K562 (cell line): ENCODE results near the gene SNX15. TPM values are rescaled to one million over a fixed set of nuclear protein-coding genes. Genes with fewer than 3 reads are reported as not detected.

Experiments used
- ATF7 ChIP-seq: fragments of 450-650 bp; IDR thresholded peaks from 2 replicates; pipeline ENCODE4 v1.7.1; 2014; ENCODE audit warnings: mild to moderate bottlenecking, moderate library complexity
- CHD4 ChIP-seq: fragments of 200-600 bp; sonication (generic); IDR thresholded peaks from 3 replicates; pipeline ENCODE4 v1.6.1; 2012; ENCODE audit warnings: low read depth, mild to moderate bottlenecking, mixed read lengths, low read length, inconsistent platforms; ENCODE audit not compliant: insufficient read depth, insufficient replicate concordance, poor library complexity, severe bottlenecking
- FOXA3 ChIP-seq, 2 experiments: fragments of 450-650 bp in 1 of 2; sonication (generic) in 1 of 2; formaldehyde crosslinking; IDR thresholded peaks in 1 of 2; conservative IDR thresholded peaks in 1 of 2; 2 replicates each; pipeline versions ENCODE4 v1.4.0 to v1.8.0; 2020 to 2022; ENCODE audit warnings: mild to moderate bottlenecking in 2 of 2, missing genetic modification reagents in 1 of 2
- HCFC1 ChIP-seq: IDR thresholded peaks from 2 replicates; pipeline ENCODE4 v1.6.1; 2012; ENCODE audit warnings: low read depth, low read length, improper control_type of control experiment
- KDM4B ChIP-seq, 2 experiments: fragments of 450-650 bp in 1 of 2; sonication (generic) in 1 of 2; IDR thresholded peaks; 2 replicates each; pipeline ENCODE4 v1.6.1; 2016 to 2017; ENCODE audit warnings: borderline replicate concordance in 2 of 2, antibody characterized with exemption in 1 of 2, low read depth in 1 of 2, mild to moderate bottlenecking in 1 of 2
- L3MBTL2 ChIP-seq: fragments of 450-650 bp; IDR thresholded peaks from 2 replicates; pipeline ENCODE4 v1.6.1; 2016; ENCODE audit warnings: mild to moderate bottlenecking, moderate library complexity
- NONO ChIP-seq, 2 experiments: fragments of 200-400 bp in 1 of 2; fragments of 450-650 bp in 1 of 2; formaldehyde crosslinking in 1 of 2; IDR thresholded peaks; 2 replicates each; pipeline ENCODE4 v1.6.1; 2017; ENCODE audit warnings: low read depth in 2 of 2, mild to moderate bottlenecking in 2 of 2, moderate library complexity in 2 of 2, low read length in 1 of 2
- PRPF4 ChIP-seq: fragments of 200-400 bp; formaldehyde crosslinking; IDR thresholded peaks from one replicate; pipeline ENCODE4 v1.6.1; 2017; ENCODE audit warnings: low read length, low read depth, mild to moderate bottlenecking; ENCODE audit not compliant: insufficient read depth, poor library complexity, severe bottlenecking
- RBM39 ChIP-seq: fragments of 200-400 bp; formaldehyde crosslinking; optimal IDR thresholded peaks from 2 replicates; pipeline ENCODE3; 2018; ENCODE audit warnings: low read depth, low read length
- SAP30 ChIP-seq: fragments of 200-600 bp; sonication (generic); IDR thresholded peaks from 2 replicates; pipeline ENCODE4 v1.6.1; 2012; ENCODE audit warnings: borderline replicate concordance, low read depth, mild to moderate bottlenecking, moderate library complexity, low read length, control low read depth, inconsistent platforms; ENCODE audit not compliant: insufficient read depth, poor library complexity, severe bottlenecking
- SP1 ChIP-seq: sonication (generic); formaldehyde crosslinking; IDR thresholded peaks from 2 replicates; pipeline ENCODE4 v1.8.1; 2022; ENCODE audit warnings: mild to moderate bottlenecking, missing genetic modification reagents
- STAT6 ChIP-seq: sonication (generic); formaldehyde crosslinking; IDR thresholded peaks from 2 replicates; pipeline ENCODE4 v1.8.1; 2023; ENCODE audit warnings: mild to moderate bottlenecking, missing genetic modification reagents
- TAF9B ChIP-seq: fragments of 450-650 bp; IDR thresholded peaks from 2 replicates; pipeline ENCODE4 v1.6.1; 2018; ENCODE audit warnings: mild to moderate bottlenecking; ENCODE audit not compliant: partially characterized antibody
- TCF3 ChIP-seq: sonication (generic); formaldehyde crosslinking; IDR thresholded peaks from 2 replicates; pipeline ENCODE4 v1.4.0; 2020; ENCODE audit warnings: mild to moderate bottlenecking, missing genetic modification reagents
- TFAP4 ChIP-seq: sonication (generic); formaldehyde crosslinking; IDR thresholded peaks from 2 replicates; pipeline ENCODE4 v1.8.0; 2022; ENCODE audit warnings: missing genetic modification reagents, mild to moderate bottlenecking, moderate library complexity, borderline replicate concordance
- ZNF384 ChIP-seq: IDR thresholded peaks from 2 replicates; pipeline ENCODE4 v1.6.1; 2012; ENCODE audit warnings: low read depth, low read length, improper control_type of control experiment
- polyA plus RNA-seq, 8 experiments: library from polyadenylated mRNA; depleted of rRNA in 4 of 8; stranded (reverse) in 5 of 8; unstranded in 3 of 8; fragments of >200 nt; fragmentation: Nextera tagmentation in 2 of 8; fragmentation: Illumina TruSeq in 1 of 8; extraction: Ambion mirVana in 2 of 8; extraction: Trizol in 1 of 8; gene quantifications; 2 replicates each; pipeline versions ENCODE4 v1.2.1 to v1.2.3, GENCODE V29; 2011 to 2014; ENCODE audit warnings: inconsistent platforms in 1 of 8, missing spikeins in 1 of 8
- total RNA-seq, 7 experiments: library from RNA; depleted of rRNA in 6 of 7; stranded (reverse); fragments of >200 nt in 6 of 7; fragmentation: Illumina TruSeq in 2 of 7; extraction: Trizol in 2 of 7; gene quantifications; 2 replicates each; pipeline versions ENCODE4 v1.2.1 to v1.2.3, GENCODE V29; 2011 to 2021; ENCODE audit warnings: low replicate concordance in 1 of 7
- TF ChIP-seq, protein P1 (sequence below): sonication (generic); formaldehyde crosslinking; IDR thresholded peaks from 2 replicates; pipeline ENCODE4 v1.8.0; 2022; ENCODE audit warnings: mild to moderate bottlenecking, missing genetic modification reagents, borderline replicate concordance
- TF ChIP-seq, protein P2 (sequence below): sonication (generic); formaldehyde crosslinking; IDR thresholded peaks from 2 replicates; pipeline ENCODE4 v1.4.0; 2020; ENCODE audit warnings: mild to moderate bottlenecking, missing genetic modification reagents

The SNX15 gene
- total and polyA plus RNA-seq, 9 of the 15 experiments (the other 6 are each of a cell fraction or from before 2014, with no cell fraction given), result 1.8 to 27.8 (median 15.2) TPM

DNA sequence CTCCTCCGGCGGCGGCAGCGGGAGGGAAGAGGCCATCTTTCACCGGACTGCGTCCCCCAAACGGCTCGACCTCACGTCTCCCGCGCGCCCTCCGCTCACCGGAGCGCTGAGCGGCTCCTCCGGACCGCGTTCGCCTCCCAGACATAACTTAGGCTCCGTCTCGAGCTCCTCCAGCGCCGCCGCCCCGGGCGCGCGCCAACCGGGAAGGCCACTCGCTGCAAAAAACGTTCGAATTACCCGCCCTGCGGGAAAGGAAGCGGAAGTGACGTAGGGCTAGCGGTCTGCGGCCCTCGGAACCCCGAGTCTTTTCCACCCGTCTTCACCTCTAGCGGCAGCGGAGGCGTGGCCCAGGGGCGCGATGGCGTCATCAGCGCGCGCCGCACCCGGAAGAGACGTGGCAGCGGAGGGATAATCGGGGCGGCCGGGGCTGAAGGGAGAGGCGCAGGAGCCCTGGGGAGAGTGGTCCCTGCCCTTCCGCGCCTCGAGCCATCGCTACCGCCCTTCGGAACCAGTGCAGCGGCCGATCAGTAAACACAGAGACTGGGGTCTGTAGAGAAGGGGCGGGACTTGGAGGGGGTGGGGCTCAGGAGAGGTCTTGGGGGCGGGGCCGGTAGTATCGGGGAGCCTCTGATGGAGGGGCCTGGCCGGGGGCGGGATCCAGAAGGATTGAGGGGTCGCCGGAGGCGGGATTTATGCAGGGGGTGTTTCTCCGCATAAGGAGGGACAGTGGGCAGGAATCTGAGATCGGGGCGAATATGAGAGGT, 56.8 kb downstream of the SNX15 start, which contains the start of the genes CDCA5 and ZFPL1 (continued):
- TF ChIP-seq TFAP4 (peak; percentile 86), PRPF4 (no peak), ZNF384 (peak; percentile 47; the same call in 1 of the 2 replicates), NONO (IDR thresholded peaks at IDR 0.05; ENCODE audit: low read depth in 2 of 2, low read length in 1 of 2) (peak in 1 of 2 experiments; percentile 58; a peak in 1 of 4 replicates), HCFC1 (peak; percentile 87), STAT6 (CRISPR knock-in tag) (peak; percentile 76), FOXA3 (CRISPR knock-in tag; conservative IDR thresholded peaks at IDR 0.05 in 1 of 2, IDR thresholded peaks at IDR 0.05 in 1 of 2) (no peak), ATF7 (peak; percentile 95), SP1 (peak; percentile 100), L3MBTL2 (peak; percentile 53), TCF3 (peak; percentile 32; the same call in 1 of the 2 replicates), RBM39 (no peak), CHD4 (no peak), TAF9B (peak; percentile 72), KDM4B (IDR thresholded peaks at IDR 0.05; ENCODE audit: borderline replicate concordance in 2 of 2, low read depth in 1 of 2) (peak in 1 of 2 experiments; percentile 81; a peak in 1 of 4 replicates), SAP30 (peak; percentile 99)
- TF ChIP-seq, protein P1, sequence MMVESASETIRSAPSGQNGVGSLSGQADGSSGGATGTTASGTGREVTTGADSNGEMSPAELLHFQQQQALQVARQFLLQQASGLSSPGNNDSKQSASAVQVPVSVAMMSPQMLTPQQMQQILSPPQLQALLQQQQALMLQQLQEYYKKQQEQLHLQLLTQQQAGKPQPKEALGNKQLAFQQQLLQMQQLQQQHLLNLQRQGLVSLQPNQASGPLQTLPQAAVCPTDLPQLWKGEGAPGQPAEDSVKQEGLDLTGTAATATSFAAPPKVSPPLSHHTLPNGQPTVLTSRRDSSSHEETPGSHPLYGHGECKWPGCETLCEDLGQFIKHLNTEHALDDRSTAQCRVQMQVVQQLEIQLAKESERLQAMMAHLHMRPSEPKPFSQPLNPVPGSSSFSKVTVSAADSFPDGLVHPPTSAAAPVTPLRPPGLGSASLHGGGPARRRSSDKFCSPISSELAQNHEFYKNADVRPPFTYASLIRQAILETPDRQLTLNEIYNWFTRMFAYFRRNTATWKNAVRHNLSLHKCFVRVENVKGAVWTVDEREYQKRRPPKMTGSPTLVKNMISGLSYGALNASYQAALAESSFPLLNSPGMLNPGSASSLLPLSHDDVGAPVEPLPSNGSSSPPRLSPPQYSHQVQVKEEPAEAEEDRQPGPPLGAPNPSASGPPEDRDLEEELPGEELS (CRISPR knock-in tag), result no peak
- TF ChIP-seq, protein P2, sequence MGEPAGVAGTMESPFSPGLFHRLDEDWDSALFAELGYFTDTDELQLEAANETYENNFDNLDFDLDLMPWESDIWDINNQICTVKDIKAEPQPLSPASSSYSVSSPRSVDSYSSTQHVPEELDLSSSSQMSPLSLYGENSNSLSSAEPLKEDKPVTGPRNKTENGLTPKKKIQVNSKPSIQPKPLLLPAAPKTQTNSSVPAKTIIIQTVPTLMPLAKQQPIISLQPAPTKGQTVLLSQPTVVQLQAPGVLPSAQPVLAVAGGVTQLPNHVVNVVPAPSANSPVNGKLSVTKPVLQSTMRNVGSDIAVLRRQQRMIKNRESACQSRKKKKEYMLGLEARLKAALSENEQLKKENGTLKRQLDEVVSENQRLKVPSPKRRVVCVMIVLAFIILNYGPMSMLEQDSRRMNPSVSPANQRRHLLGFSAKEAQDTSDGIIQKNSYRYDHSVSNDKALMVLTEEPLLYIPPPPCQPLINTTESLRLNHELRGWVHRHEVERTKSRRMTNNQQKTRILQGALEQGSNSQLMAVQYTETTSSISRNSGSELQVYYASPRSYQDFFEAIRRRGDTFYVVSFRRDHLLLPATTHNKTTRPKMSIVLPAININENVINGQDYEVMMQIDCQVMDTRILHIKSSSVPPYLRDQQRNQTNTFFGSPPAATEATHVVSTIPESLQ, result peak; percentile 97
